NCI-H2227 (cell line): Measurements from ENCODE around the gene LHX4.

Source experiments
- DNase-seq: peaks from one replicate; lab custom pipeline; 2025; ENCODE audit not compliant: unreplicated experiment; lab: John Stamatoyannopoulos, UW

LHX4 gene

GRCh38 chr1:180224902-180225301, 5.2 kb upstream of the LHX4 start:
- DNase-seq: no peak

DNA sequence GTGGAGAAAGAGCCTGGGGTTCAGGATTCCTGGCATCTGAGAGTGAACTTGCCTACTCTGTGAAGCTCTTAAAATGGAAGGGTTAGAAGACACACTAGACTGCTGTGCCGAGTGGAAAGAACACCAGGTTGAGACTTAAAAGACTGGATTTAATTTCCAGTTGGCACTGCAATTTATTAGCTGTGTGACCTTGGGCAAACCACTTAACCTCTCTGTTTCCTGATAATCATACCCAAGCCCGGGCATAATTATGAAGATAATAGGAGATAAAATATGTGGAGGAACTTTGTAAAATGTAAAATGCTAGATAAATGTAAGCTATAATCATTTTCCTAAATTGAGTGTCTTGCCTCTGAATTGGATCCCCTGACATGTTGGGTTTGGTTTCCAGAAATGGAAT, 4.7 kb upstream of the LHX4 start:
- no peak for DNase-seq

DNA sequence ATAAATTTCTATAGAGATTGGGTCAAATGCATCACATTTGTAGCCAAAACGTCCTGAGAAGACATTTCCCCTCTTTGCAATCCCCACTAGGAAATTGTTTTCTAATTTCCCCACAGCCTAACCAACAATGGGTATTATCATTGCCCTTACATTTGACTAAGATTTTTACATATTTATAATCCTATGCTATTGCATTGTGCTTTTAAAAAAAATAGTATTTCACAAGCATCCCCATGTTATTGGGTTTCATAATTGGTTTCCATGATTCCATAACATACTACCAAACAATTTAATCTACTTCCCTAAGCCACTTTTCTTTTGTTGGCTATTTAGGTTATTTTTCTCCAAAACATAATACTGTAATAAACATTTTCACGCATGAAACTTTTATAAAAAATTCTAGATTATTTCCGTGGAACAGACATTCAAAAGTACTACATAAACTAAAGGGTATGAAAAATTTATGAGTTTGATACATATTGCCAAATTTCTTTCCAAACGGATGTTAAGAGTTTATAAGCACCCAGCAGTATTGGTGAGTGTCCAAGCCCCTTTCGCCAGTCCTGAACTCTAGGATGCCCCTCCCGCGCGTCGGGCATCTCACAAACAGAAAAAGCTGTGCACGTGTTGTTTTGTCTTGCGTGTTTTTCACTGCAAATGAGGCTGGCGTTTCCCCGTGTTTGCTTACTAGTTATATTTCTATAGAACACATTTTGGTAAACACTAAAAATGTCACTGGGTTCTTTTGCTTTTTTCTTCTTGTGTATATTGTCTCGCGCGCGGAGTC, 2.0 kb upstream of the LHX4 start:
- DNase-seq: no peak

- DNase-seq: peak; percentile 60
Measured at GRCh38 chr1:180228648-180229482, 1.2 kb upstream of the LHX4 start.

DNA sequence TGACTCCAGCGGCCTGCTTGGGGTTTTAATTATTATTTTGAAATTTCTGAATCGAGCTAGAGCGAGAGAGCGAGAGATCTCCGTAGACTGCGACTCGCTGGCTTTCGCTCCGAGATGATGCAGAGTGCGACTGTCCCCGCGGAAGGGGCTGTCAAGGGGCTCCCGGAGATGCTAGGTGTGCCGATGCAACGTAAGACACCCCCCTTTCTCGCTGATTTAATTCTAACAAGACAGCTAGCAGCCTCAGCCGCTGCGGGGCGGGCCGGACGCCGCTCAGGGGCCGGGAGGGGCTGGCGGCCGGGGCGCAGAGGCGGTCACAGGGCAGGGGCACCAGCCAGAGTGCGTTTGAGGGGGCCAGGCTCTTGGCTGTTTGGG, 339 bp downstream of the LHX4 start:
- DNase-seq: peak; percentile 67

GRCh38 chr1:180230791-180231505, 884 bp downstream of the LHX4 start:
- DNase-seq: no peak

DNA sequence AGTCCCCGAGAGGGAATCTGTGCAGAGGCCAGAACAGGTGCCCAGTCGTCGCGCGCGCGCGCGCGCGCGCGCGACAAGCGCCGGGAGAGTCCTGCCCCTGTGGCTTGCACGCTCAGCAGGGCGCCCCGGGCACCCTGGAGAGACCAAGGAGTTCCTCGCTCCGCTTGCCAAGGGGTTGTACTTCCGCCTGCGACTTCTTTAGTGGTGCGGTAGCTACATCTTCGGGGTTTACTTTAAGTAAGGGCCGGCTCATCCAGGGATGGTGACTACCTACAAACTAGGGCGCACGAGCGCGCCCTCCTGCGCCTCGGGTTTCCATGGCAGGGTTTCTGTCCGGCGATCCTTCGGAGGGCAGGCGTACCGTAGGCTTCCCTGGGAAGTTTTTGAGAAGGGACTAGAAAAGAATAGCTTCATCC, 1.4 kb downstream of the LHX4 start:
- DNase-seq: peak; percentile 56

- no peak for DNase-seq
Measured at GRCh38 chr1:180231936-180232335, 1.9 kb downstream of the LHX4 start.

- no peak for DNase-seq
Measured at GRCh38 chr1:180232521-180233043, 2.5 kb downstream of the LHX4 start.

DNA sequence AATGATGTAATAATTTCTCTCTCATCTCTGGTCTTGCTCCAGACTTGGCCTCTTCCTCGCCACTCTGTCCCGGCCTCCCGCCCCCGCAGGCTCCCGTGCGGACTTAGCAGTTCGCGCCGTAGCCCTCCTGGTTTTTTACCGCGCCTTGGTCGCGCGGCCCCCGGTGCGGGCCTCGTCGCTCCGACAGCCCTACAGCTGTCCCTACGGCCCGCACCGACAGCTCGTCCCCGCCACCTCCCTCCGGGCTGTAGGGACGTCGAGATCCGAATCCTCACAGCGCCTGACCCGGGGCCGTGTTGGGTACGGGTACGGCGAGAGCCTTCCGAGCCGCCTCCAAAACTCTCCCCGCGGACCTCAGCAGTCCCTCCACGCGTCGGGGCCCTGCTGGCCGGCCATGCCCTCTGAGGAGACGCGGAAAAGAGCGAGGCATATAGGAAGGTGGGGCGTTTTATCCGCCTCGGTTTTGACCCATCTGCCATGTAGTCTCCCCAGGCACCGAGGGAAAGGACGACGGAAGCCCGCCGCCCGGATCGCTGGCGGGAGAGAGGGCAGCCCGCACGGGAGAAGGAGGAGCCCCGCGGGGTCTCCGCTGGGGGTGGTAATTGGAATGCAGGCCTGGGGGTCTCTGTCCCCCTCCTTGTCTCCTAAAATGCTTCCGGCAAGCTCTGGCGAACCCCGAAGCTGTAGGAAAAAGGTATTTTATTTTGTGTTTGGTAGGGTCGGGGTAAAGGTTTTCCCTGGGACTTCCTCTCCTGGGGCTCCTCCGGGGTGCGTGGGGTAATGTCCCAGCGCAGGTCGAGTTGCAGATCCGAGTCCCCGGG, 3.3 kb downstream of the LHX4 start:
- DNase-seq: no peak

DNA sequence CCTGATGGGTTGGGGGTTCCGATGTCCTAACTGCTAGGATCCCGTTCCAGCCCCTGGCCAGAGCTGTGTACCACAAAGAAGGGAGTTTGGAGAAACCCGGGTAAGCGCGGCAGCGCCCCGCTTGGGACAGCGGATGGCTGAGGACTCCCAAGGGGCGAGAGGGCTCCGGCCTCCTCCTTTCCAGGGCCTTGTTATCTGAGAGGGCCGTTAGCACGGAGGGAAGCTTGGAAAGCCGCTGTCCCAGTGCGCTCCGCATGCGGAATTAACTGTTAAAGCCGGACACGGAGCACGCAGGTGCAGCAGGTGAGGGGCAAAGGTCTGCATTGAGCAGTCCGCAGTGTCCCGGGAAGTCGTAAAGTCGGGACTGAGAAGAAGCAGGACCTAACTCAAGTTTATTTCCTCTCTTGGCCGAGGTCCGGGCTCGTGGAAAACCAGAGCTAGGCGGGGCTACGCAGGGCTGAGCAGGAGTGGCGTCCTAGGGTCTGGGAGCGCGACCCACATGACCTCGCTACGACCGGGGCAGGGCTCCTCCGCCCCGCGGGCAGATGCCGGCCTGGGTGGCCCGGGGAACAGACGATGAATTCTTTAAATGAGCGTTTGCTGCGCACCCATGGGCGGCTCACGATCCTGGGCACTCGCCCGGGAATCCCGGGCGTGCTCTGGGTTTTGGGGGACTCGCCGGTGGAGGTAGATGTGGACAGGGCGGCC, 4.5 kb downstream of the LHX4 start:
- DNase-seq: no peak

DNA sequence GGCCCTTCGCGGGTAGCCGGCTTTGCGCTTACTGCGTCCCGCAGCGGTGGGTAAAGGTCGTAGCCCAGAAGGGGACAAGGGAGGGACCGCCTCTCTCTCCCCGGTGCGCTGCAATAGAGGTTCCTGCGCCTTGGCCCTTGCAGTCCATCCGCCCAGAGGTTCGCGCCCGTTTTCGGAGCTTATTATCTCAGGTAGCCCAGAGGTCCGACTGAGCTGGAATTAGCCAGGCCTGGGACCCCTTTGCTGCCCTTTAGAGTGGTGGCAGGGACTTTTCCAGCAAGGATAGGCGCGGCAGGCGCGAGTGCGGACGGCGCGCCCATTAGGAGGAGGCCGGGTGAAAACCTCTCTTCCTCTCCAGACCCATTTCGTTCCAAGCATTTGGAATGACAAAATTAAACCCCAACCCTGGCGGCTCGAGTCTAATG, 5.0 kb downstream of the LHX4 start:
- DNase-seq: no peak

GRCh38 chr1:180235502-180236239, 5.6 kb downstream of the LHX4 start:
- DNase-seq: no peak

GRCh38 chr1:180236698-180237509, 6.8 kb downstream of the LHX4 start:
- no peak for DNase-seq

DNA sequence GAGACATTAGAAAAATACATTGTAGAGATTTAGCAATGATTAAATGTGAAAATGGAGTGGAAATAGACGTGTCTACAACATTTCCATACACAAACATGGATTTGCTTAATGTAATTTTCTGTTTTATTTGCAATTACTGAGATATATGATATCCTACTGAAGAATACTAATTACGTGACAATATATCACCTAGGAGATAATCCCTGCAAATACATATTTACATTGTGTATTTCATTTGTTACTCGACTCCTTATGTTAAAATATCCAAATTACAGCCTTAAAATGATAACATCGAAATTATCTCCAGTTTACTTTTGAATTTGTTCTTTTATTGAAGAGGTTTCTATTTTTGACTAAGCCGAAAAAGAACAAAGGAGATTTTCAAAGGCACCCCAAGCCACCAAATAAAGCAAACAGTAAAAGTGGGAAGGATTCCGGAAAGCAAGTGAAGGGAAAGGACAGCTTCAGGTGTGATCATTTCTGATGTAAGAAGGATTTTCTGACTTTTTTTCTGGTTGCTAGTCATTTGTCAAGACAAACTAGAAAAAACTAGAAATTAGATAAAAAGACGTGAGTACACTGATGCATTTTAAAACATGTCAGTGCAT, 7.9 kb downstream of the LHX4 start:
- no peak for DNase-seq

DNA sequence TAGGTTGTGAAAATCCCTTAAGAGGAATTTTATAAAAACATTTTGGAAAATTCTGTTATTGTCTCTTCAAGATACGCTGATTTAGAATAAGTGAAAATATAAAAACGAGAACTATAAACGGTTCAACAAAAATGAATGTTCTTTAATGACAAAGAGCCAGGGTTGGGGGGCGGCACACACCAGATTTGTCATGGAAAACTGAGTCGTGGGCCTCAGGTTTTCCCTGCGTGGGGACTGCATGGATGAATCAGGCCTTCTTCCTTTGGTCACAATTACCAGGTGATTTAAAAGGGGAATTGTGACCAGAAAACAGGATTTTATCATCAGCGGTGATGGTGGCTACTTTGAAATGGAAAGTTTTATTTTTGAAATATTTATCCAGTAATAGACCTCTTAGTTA, 8.6 kb downstream of the LHX4 start:
- DNase-seq: no peak

DNA sequence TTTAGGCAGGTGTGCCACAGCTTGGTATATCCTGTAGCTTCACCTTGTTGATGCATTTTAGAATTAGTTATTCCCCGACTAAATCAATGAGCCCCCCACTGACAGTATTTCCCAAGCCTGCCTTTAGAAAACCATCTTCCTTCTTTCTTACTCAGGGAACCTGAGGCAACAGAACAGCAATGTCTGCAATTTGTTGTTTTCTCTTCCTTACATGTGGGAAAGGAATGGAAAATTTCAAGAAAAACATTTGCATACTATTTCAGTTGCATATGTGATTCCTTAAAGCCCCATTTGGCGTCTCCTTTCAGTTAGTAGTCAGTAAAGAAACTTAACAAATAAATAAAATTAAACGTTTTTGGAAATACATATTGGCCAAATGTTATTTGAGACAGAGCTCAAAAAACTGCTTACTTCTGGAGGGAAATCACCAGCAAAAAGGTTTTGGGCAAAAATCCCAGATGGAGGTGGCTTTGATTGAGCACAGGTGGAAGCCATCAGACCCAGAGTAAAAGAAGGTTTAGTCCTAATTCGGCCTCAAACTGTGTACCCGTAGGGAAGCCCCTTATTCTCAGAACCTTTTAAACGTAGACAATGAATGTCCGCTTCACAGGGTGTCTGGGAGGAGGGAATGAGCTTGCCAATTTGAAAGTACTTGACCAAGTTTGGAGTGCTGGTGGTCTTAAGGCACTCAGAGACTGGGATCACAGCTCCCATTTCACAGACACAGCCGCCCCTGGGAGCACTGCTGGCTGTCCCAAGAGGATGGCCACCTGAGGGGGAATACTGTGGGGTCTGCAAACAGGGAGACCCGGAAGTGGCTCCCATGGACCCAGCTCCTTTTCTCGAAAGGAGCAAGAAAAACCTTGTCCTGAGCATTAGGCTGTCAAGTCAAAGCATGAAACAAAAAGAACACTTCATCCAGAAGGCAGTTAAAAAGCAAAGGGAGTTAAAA, 9.4 kb downstream of the LHX4 start:
- no peak for DNase-seq
